GM11168 (cell line): ENCODE results near the gene WDR82.

Source experiments
- in situ Hi-C: fragments of 300-500 bp; cut with MboI; formaldehyde crosslinking; loops from one replicate; pipeline ENCODE4 v1.12.0; 2022; ENCODE audit warnings: low sequenced_read_pairs; ENCODE audit not compliant: unreplicated experiment

WDR82 gene, protein sequence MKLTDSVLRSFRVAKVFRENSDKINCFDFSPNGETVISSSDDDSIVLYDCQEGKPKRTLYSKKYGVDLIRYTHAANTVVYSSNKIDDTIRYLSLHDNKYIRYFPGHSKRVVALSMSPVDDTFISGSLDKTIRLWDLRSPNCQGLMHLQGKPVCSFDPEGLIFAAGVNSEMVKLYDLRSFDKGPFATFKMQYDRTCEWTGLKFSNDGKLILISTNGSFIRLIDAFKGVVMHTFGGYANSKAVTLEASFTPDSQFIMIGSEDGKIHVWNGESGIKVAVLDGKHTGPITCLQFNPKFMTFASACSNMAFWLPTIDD

GRCh38 chr3:52278510-52279069, at the start of gene WDR82:
Gene WDR82, minus strand, starts transcription at chr3:52278649. Its CDS starts 288 bp downstream, at chr3:52278361.
- in situ Hi-C loops: no loop called here

DNA sequence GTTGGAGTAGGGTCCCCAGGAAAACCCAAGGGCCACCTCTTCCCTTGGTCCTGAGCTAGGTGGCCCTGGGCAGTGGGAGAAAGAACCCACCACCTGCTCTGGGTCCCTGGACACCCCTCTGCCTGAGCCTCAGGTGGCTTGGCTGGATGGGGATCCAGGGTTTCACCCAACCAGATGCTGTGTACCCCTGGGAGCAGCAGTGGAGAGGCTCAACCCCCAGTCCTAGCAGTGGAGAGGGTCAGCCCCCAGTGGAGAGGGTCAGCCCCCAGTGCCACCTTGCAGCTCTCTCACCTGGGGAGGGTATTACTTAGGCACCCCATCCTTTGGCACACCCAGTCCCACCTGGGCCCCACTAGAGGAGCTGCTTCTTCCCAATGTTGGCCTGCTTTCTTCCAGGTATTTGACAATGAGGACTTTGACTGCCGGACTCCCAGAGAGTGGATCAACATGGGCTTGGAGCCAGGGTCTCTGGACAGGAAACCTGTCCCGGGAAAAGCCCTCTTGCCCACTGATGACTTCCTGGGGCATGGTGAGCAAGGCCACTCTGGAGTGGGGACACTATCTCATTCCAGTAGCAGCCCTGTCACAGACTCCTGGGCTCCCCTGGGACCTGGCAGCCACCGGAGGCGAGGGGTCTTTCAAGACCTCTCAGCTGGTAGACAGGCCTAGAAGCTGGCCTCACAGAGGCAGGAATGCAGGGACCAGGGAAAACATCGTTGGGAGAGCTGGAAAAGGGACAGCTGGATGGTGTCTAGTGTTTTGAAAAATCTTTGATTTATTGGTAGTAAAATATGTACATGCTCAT, 49.2 kb upstream of the WDR82 start:
- in situ Hi-C loops: no loop called here

DNA sequence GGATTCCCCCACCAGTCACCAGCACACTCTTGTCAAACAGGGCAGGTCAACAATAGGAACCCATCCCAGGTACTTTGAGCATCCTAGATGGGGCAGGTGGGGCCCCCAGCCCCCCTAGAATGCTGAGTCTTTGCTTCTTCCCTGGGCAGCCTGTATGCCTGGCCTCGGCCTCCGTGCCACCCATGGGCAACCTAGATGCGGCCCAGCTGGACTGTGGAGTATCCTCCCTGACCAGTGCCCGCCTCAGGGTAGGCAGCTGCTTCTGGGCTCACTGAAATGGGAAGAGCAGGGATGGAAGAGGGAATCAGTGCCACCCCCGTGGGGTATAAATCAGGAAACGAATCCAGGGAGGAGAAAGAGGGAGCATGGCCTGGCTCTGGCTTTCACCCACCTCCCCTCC, 48.5 kb upstream of the WDR82 start:
- in situ Hi-C loops: no loop called here

GRCh38 chr3:52325686-52326085, 47.2 kb upstream of the WDR82 start:
- in situ Hi-C loops: no loop called here

DNA sequence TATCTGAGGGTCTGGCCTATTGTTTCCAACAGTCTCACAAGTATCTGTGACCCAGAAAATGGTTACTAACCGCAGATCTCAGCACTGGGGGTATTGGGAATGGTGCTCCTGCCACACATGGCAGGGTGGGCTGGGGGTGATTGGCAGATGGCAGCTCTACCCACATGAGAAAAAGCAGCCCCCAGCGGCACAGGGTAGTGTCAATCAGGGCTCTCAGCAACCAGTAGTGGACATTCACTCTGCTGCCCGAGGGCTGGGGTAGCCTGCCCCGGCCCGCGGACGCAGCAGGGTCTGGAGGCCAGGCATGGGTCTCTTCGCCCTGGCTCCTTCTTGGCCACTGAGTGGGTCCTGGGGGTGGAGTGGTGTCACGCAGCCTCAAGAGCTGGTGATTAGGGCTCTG, 46.2 kb upstream of the WDR82 start:
- in situ Hi-C loops: no loop called here

DNA sequence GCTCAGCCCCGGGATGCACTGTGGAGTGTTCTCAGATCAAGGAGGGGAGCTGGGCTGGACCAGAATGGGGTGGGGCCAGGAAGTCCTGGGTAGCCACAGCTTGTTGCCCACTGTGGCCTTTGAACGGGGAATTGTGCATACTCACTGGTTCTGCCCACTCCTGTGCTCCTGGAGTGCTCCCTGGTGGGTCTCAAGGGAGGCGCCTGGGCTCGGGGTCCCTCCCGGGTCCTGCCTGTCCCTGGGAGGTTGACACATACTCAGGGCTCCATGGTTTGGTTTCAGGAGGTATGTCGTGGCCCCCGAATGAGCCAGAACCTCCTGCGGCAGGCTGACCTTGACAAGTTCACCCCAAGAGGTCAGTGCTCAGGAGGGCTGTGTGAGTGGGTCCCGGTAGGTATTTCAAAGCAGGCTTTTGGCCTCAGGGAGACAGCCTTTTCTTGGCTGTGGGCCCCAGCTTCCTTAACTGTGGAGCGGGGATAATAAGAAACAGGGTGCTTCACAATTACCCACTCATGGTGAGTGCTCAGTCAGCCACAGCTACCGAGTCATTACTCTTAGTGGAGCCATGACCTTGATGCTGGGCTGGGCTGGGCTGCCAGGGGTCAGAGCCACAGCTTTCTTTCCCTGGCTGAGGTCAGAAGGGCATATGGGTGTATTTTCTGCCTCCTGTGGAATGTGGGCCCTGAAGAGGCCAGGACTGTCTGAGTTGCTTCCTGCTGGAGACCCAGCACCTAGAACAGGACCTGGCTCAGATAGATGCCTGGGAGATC, 45.3 kb upstream of the WDR82 start:
- in situ Hi-C loops: no loop called here

GRCh38 chr3:52322466-52322865, 44.0 kb upstream of the WDR82 start:
- in situ Hi-C loops: no loop called here

DNA sequence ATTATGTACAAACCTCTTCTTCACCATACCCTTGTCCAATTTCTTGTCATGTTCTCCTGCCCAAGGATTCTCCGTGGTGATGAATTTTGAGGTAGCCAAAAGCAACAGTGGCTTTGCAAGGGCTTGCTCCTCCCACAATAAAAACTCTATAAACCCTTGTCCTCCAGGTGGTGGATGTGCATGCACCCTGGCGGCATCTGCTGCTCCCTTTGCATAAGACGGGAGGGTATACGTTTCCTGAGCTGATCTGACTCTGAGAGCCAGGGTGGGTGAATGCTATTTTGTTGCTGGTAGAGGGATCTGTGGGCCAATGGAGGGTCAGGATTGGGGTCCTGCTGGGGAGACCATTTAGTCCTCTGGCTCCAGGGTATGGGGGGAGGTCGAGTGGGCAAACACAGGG, 43.0 kb upstream of the WDR82 start:
- in situ Hi-C loops: no loop called here

- in situ Hi-C loops: no loop called here
These were observed 41.6 kb upstream of the WDR82 start for GRCh38 chr3:52319921-52320595.

DNA sequence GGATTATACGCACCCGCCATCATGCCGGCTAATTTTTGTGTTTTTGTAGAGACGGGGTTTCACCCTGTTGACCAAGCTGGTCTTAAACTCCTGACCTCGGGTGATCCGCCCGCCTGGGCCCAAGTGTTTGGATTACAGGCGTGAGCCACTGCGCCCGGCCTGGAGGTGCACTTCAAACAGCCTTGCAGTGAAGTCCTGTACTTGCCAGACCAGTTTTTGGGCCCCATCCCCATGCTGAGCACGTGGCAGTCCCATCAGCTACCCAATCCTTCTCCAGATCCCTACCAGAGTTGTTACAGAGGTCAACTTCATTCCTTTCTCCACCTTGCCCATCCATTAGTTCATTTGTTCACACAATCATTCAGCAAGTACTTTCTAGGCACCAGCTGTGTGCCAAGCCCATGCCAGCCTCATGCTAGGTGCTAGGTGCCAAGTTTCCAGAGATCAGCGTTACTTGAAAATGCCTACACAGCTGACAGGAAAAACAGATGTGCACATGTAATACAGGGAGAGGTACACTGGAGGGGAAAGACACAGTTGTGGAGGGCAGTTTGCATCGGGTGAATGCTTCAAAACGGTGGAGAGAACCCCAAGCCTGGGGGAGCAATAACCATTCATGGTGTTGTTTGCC, 39.9 kb upstream of the WDR82 start:
- in situ Hi-C loops: no loop called here

GRCh38 chr3:52317208-52318000, 39.0 kb upstream of the WDR82 start:
- in situ Hi-C loops: no loop called here

- in situ Hi-C loops: no loop called here
These were observed 37.7 kb upstream of the WDR82 start, which contains the start of gene DNAH1 for GRCh38 chr3:52315977-52316764. Gene DNAH1, plus strand, starts transcription at chr3:52316319. Its CDS starts 6,124 bp downstream, at chr3:52322443.

- in situ Hi-C loops: no loop called here
These were observed 36.6 kb upstream of the WDR82 start for GRCh38 chr3:52315006-52315405.

DNA sequence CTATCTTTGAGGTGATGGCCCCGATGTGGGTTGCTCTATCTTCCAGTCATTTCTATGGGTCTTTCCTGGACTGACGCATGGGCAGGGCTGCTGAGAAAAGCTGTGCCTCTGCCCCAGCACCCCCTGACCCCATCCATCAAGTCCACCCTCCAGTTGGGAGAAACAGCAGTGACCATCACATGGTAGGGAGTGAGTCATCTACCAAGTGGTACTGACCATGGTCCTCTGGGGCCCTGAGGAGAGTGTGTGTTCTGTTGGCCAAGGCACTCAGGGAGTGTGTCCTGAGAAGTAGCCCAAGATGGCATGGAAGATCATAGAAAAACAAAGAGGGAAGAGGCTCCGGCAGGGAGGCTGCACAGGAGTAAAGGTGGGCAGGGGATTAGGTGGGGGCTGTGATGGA, 36.0 kb upstream of the WDR82 start:
- in situ Hi-C loops: no loop called here

DNA sequence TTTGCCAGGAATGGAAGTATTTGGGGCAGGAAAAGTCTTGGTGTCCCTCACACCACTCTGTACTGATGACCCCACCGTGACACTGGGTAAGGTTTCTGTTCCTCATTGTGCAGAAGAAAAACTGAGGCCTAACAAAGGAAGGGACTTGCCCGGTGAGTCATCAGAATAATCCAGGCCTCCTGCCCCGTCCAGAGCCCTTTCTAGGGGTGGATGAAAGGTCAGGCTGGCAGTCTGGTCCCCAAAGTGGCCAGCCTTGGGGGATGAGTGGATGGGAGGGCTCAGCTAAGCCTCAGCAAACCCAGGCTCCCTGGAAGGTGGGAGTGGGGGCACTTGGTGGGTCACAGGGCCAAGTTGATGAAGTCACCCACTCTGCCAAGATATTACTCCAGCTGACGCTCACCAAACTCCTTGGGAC, 35.3 kb upstream of the WDR82 start:
- in situ Hi-C loops: no loop called here

GRCh38 chr3:52313188-52313773, 34.8 kb upstream of the WDR82 start:
- in situ Hi-C loops: no loop called here

DNA sequence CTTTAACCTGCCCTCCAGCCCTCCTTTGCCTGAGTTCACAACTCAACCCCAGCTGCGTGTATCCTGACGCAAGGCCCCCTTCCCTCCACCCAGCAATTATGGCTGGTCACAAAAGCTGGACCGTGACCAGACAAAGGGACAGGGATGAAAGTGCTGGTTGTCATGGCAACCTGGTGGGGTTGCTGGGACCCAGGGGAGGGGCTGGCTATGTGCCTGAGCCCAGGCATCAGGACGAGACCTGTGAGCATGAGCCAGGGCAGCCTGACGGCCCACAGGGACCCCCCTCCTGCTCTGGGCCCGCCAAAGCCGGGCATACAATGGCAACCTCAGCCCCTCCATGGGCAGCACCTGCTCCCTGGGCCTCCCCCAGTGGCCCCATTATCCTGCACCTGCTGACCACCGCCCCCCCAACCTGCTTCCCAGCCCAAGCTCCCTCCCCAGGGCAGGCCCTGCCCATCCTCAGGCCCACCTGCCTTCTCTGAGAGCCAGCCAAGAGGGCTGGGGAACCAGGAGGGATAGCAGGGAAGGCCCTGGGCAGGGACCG, 33.2 kb upstream of the WDR82 start:
- in situ Hi-C loops: no loop called here
